ENCODE data around the gene ERBB4. TPM values are rescaled to one million over a fixed set of nuclear protein-coding genes. Genes with fewer than 3 reads are reported as not detected.

The ERBB4 gene
- total RNA-seq, 1 experiment from 2014 or later: 0.15 TPM

DNA sequence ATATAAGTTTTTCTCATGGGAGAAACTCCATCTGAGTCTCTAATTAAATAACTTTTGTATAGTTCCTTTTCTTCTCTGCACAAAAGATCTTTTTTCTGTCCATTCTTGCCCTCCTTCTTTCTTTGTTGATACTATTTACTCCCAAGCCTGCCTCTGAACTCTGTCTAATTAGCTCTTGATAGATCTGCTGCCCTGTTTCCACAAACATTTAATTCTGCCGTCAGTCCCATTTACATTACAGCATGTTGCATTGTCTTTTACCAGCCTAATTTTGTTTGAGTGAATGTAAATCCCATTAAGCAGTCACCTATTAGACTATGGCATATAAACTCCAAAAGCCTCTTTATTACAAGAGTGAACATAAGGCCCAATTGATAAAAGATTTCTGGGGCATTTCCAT, 254.4 kb downstream of the ERBB4 start:
- BruUV-seq (replicated peaks): no TSS peak
- intact Hi-C loops (cut with micrococcal nuclease; ENCODE audit: unreplicated experiment) (no loop called here), in situ Hi-C loops (cut with HindIII; ENCODE audit: low pct_unique_long_range_greater_than_20kb, low sequenced_read_pairs) (no loop called here)
- H3K4me3 ChIP-seq (ENCODE audit: low read depth in 2 of 2, low read length in 2 of 2): no peak overlapping the region
- no peaks in the 10 kb centered on the region for H3K36me3 ChIP-seq (ENCODE audit: control insufficient read depth, insufficient read depth, low read length)
- no peaks in the 10 kb centered on the region for H3K4me1 ChIP-seq (ENCODE audit: control insufficient read depth, insufficient read depth, low read length)
- POLR2A ChIA-PET: no interaction called here
- H3K27ac ChIP-seq (ENCODE audit: low read length): no peak overlapping the region
- no peak for TF ChIP-seq POLR2AphosphoS5 (IDR thresholded peaks at IDR 0.05; ENCODE audit: low read depth, low read length)
- no peak for TF ChIP-seq TCF7L2 (IDR thresholded peaks at IDR 0.05; ENCODE audit: low read depth, low read length)
- TF ChIP-seq, protein P1, sequence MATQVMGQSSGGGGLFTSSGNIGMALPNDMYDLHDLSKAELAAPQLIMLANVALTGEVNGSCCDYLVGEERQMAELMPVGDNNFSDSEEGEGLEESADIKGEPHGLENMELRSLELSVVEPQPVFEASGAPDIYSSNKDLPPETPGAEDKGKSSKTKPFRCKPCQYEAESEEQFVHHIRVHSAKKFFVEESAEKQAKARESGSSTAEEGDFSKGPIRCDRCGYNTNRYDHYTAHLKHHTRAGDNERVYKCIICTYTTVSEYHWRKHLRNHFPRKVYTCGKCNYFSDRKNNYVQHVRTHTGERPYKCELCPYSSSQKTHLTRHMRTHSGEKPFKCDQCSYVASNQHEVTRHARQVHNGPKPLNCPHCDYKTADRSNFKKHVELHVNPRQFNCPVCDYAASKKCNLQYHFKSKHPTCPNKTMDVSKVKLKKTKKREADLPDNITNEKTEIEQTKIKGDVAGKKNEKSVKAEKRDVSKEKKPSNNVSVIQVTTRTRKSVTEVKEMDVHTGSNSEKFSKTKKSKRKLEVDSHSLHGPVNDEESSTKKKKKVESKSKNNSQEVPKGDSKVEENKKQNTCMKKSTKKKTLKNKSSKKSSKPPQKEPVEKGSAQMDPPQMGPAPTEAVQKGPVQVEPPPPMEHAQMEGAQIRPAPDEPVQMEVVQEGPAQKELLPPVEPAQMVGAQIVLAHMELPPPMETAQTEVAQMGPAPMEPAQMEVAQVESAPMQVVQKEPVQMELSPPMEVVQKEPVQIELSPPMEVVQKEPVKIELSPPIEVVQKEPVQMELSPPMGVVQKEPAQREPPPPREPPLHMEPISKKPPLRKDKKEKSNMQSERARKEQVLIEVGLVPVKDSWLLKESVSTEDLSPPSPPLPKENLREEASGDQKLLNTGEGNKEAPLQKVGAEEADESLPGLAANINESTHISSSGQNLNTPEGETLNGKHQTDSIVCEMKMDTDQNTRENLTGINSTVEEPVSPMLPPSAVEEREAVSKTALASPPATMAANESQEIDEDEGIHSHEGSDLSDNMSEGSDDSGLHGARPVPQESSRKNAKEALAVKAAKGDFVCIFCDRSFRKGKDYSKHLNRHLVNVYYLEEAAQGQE (IDR thresholded peaks at IDR 0.05; ENCODE audit: insufficient read depth in 1 of 2, low read depth in 2 of 2, low read length in 1 of 2): no peak
- no peak for DNase-seq (ENCODE audit: low read depth, low spot score)
- ATAC-seq: no peak
- no peaks in the 10 kb centered on the region for H3K27me3 ChIP-seq (ENCODE audit: control insufficient read depth, insufficient read depth, low read length)
- no peaks in the 10 kb centered on the region for H3K9me3 ChIP-seq (ENCODE audit: control insufficient read depth, insufficient read depth, low read depth, low read length)
- CTCF ChIA-PET: no interaction called here

DNA sequence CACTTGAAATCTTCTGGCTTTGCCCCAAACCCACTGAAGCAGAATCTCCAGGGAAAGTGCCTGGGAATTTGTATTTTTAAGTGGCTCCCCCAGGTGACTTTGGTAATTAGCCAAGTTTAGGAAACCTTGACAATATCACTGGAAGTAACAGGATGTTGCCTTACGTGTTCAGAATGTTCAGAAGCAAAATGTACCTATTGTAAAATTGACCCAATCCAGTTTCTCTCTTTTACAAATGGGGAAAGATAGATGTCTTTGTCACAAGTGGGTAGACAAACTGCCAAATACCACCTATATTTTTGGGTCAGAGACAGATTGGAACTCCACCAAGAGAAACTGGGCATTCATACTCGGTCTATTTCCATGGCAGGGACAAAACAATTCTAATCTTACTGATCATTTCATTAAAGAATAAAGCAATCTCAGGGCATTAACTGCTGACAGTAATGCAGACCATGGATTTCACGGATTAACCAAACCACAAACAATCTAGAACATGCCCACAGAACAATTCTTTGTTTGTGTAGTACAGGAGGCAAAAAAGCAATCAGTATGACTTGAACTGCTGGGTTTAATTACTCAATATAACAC, 255.8 kb downstream of the ERBB4 start:
- no peak for TF ChIP-seq TCF7L2 (IDR thresholded peaks at IDR 0.05; ENCODE audit: low read depth, low read length)
- TF ChIP-seq, protein P1 (IDR thresholded peaks at IDR 0.05; ENCODE audit: insufficient read depth in 1 of 2, low read depth in 2 of 2, low read length in 1 of 2): no peak
- no peak for TF ChIP-seq SIN3A (IDR thresholded peaks at IDR 0.05; ENCODE audit: borderline replicate concordance, insufficient read depth, low read depth, low read length)
- TF ChIP-seq, protein P2, sequence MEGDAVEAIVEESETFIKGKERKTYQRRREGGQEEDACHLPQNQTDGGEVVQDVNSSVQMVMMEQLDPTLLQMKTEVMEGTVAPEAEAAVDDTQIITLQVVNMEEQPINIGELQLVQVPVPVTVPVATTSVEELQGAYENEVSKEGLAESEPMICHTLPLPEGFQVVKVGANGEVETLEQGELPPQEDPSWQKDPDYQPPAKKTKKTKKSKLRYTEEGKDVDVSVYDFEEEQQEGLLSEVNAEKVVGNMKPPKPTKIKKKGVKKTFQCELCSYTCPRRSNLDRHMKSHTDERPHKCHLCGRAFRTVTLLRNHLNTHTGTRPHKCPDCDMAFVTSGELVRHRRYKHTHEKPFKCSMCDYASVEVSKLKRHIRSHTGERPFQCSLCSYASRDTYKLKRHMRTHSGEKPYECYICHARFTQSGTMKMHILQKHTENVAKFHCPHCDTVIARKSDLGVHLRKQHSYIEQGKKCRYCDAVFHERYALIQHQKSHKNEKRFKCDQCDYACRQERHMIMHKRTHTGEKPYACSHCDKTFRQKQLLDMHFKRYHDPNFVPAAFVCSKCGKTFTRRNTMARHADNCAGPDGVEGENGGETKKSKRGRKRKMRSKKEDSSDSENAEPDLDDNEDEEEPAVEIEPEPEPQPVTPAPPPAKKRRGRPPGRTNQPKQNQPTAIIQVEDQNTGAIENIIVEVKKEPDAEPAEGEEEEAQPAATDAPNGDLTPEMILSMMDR (IDR thresholded peaks at IDR 0.05): no peak
- no peak for TF ChIP-seq POLR2AphosphoS5 (IDR thresholded peaks at IDR 0.05; ENCODE audit: low read depth, low read length)
- in situ Hi-C loops (cut with HindIII; ENCODE audit: low pct_unique_long_range_greater_than_20kb, low sequenced_read_pairs): no loop called here

More for the DNA sequence above, 255.8 kb downstream of the ERBB4 start:
- intact Hi-C loops (cut with micrococcal nuclease; ENCODE audit: unreplicated experiment): no loop called here
- no TSS peak for BruUV-seq (replicated peaks)
- H3K27ac ChIP-seq (ENCODE audit: low read length): no peak overlapping the region
- no peak overlapping the region for H3K4me3 ChIP-seq (ENCODE audit: low read depth in 2 of 2, low read length in 2 of 2)
- no peaks in the 10 kb centered on the region for H3K4me1 ChIP-seq (ENCODE audit: control insufficient read depth, insufficient read depth, low read length)
- no peaks in the 10 kb centered on the region for H3K9me3 ChIP-seq (ENCODE audit: control insufficient read depth, insufficient read depth, low read depth, low read length)
- ChIA-PET CTCF (no interaction called here), POLR2A (no interaction called here)
- no peaks in the 10 kb centered on the region for H3K27me3 ChIP-seq (ENCODE audit: control insufficient read depth, insufficient read depth, low read length)
- H3K36me3 ChIP-seq (ENCODE audit: control insufficient read depth, insufficient read depth, low read length): no peaks in the 10 kb centered on the region
- ATAC-seq (no peak), DNase-seq (ENCODE audit: low read depth, low spot score) (no peak)
